Activated CD4-positive, alpha-beta T cell treated with anti-CD3 and anti-CD28 coated beads, Interleukin-2, amount 10 ng/mL, durations not matched to agents 24 days and 14 days (primary cell): ENCODE results near the gene YWHAB. TPM values are rescaled to one million over a fixed set of nuclear protein-coding genes. Genes with fewer than 3 reads are reported as not detected.
"Not testable (repeated sequence)": the region's sequence is repeated elsewhere in the genome, so short reads cannot be mapped to it uniquely, and the experiment has no call there.

Experiments
- DNase-seq: peaks from one replicate; pipeline ENCODE4 v3.0.0; 2022
- H3K27ac Mint-ChIP-seq: one replicate; pipeline ENCODE4 v1.8.0; 2022; ENCODE audit warnings: mild to moderate bottlenecking, mixed read lengths
- H3K27me3 Mint-ChIP-seq: one replicate; pipeline ENCODE4 v1.8.0; 2022; ENCODE audit warnings: mixed read lengths
- H3K36me3 Mint-ChIP-seq: one replicate; pipeline ENCODE4 v1.8.0; 2022; ENCODE audit warnings: low read depth, mild to moderate bottlenecking, mixed read lengths
- H3K4me1 Mint-ChIP-seq: one replicate; pipeline ENCODE4 v1.8.0; 2021; ENCODE audit warnings: mixed read lengths
- H3K4me3 Mint-ChIP-seq: one replicate; pipeline ENCODE4 v1.8.0; 2022; ENCODE audit warnings: mild to moderate bottlenecking, moderate library complexity, mixed read lengths
- H3K9me3 Mint-ChIP-seq: one replicate; pipeline ENCODE4 v1.8.0; 2021; ENCODE audit warnings: mixed read lengths
- intact Hi-C: fragments of 100-400 bp; cut with micrococcal nuclease; formaldehyde crosslinking; loops from one replicate; pipeline ENCODE4 v1.15.1; 2023
- total RNA-seq: library from RNA; stranded (reverse); gene quantifications from 2 replicates; pipeline ENCODE4 v1.2.3, GENCODE V29; 2022

YWHAB gene
- total RNA-seq, 1 donor from 2014 or later: 241 TPM

DNA sequence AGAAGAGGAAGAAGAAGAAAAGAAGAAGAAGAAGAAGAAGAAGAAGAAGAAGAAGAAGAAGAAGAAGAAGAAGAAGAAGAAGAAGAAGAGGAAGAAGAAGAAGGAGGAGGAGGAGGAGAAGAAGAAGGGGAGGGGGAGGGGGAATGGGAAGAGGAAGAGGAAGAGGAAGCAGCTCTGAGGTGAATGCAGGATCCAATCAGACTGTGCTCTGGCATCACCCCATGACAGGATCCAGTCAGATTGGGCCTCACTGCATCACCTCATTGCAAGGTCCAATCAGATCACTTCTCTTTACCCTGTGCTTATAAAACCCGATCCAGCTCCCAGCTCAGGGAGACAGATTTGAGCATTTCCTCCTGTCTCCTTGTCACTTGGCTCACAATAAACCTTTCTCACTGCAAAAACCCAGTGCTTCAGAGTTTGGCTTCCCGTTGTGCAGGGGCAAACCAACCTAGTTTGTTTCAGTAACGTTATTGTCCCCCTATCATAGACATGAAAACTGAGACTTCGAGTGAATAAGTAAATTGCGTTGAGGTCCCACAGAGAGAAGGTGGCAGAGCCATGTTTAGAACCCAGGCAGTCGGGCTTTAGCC is 28.6 kb upstream of the YWHAB start:
- Mint-ChIP-seq H3K27ac (no peak overlapping the region), H3K36me3 (no peaks in the 10 kb centered on the region), H3K9me3 (peaks cover 7% of the 10 kb centered on the region), H3K27me3 (peaks cover 7% of the 10 kb centered on the region), H3K4me1 (peaks cover 2% of the 10 kb centered on the region), H3K4me3 (no peak overlapping the region)
- DNase-seq: no peak
- intact Hi-C loops: no loop called here

DNA sequence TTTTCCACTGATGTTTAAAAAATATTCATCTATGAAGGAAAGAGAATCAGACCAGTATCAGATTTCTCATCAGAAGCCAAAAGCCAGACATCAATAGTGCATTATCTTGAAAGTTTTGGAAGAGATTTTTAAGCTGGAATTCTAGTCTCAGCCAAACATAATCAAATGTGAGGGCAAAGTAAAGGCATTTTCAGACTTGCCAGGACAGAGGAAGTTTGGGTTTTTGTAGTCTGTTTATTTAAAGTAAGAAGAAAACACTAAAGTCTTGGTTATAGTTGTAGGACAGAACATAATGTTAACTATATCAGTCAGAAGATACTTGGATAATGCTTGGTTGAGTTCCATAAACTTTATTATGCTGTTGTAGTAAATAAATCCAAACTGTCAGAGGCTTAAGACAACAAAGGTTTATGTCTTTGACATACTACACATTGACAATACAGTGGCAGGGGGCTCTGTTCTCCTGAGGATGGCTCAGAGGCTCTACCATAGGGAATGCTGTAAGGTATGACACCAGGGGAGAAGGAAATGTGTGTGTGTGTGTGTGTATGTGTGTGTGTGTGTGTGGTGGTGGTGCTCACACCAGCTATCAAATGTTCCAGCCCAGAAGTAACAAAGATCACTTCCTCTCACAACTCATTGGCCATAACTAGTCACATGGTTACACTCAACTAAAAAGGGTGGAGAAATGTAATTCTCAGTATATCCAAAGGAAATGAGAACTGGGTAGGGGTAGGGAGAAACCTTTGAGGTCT is 26.7 kb upstream of the YWHAB start:
- no peak for DNase-seq
- H3K36me3 Mint-ChIP-seq: no peaks in the 10 kb centered on the region
- no peak overlapping the region for H3K4me3 Mint-ChIP-seq
- peaks cover 7% of the 10 kb centered on the region for H3K9me3 Mint-ChIP-seq
- H3K27me3 Mint-ChIP-seq: peaks cover under 1% of the 10 kb centered on the region
- intact Hi-C loops: no loop called here
- H3K27ac Mint-ChIP-seq: no peak overlapping the region
- H3K4me1 Mint-ChIP-seq: peaks cover 2% of the 10 kb centered on the region

DNA sequence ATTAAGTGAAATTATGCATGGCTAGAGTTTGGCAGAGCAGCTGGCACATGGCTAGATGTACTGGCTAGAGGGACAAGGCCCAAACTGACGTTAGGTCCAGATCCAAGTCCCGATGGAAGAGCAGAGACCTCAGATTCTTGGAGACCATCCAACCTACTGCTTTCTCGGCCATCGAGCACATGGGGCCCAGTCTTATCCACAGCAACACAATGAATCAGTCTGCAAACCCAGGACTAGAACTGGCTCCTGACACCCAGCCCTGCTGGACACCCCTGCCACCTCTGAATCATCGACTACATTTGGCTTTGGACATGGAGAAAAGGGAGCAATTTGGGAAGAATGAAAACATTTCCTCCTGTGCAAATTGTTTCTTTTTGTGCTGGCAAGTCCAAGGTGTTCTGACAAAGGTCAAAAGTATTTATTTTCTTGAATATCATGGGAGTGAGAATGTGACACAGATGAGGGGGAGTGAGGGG is 23.9 kb upstream of the YWHAB start:
- Mint-ChIP-seq H3K4me1 (peaks cover 2% of the 10 kb centered on the region), H3K4me3 (no peak overlapping the region), H3K9me3 (peaks cover 4% of the 10 kb centered on the region), H3K36me3 (no peaks in the 10 kb centered on the region), H3K27ac (no peak overlapping the region), H3K27me3 (peaks cover 10% of the 10 kb centered on the region)
- intact Hi-C loops: no loop called here
- no peak for DNase-seq

DNA sequence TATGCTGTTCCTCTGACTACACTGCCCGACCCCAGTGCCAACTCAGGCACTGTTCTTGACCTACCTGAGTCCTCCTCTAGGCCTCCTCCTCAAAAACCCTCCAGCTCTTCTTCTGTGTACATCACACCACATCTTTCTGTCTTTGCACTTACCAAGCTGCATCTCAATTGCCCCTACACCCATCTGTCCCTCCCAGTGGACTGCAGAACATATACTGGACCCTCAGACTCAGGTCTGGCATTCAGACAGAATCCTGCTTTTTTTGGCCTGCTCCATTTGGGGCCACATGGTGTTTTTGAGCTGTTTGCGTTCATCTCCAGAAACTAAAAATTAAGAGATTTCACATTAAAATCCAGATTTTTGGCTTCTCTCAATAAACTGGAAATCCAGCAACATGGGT is 23.2 kb upstream of the YWHAB start:
- no peak for DNase-seq
- Mint-ChIP-seq H3K27ac (no peak overlapping the region), H3K4me1 (peaks cover 7% of the 10 kb centered on the region), H3K9me3 (peaks cover 4% of the 10 kb centered on the region), H3K27me3 (peaks cover 13% of the 10 kb centered on the region), H3K4me3 (no peak overlapping the region), H3K36me3 (no peaks in the 10 kb centered on the region)
- intact Hi-C loops: no loop called here

DNA sequence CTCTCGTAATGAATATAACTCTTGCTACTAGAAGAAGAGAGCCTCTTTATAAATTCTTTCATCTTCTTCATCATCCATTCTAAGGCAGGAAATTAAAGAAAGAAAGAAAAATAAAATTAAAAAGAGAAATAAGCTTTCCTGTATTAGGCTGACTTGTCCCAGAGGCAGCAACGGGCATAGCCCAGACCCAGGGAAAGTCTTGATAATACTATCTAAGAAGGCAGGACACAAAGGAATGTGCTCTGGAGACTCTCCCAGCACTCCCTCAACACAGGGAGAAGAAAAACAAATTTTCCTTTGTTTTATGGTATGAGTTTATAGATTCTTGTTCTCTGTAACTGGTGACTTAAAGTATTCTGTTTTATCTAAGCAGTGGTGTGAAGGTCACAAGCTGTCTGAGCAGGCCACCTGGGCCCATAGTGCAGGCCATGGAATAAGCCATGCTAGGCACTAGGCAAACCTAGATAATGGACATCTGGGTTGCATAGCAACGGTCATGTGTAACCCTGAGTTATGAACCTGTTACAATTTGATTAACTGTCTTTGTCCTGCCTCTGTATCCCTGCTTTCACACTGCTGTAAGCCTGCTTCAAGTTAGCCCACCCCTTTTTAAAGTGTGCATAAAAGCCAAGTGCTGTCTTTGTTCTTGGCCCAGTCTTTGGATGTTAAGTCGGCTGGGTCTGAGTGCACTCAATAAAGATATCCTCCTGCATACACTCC is 22.0 kb upstream of the YWHAB start:
- H3K27ac Mint-ChIP-seq, intact Hi-C loops, H3K4me3 Mint-ChIP-seq, H3K9me3 Mint-ChIP-seq, DNase-seq, H3K36me3 Mint-ChIP-seq: not testable (repeated sequence)
- Mint-ChIP-seq H3K4me1 (peaks cover 11% of the 10 kb centered on the region), H3K27me3 (peaks cover 17% of the 10 kb centered on the region)

- H3K36me3 Mint-ChIP-seq, H3K27ac Mint-ChIP-seq, H3K4me3 Mint-ChIP-seq, intact Hi-C loops, H3K9me3 Mint-ChIP-seq, H3K4me1 Mint-ChIP-seq, DNase-seq: not testable (repeated sequence)
- H3K27me3 Mint-ChIP-seq: peaks cover 20% of the 10 kb centered on the region
Measured at GRCh38 chr20:44864493-44864892, 21.0 kb upstream of the YWHAB start.

- Mint-ChIP-seq H3K27me3 (peaks cover 24% of the 10 kb centered on the region), H3K4me3 (peak overlapping the region; percentile 55), H3K4me1 (peaks cover 9% of the 10 kb centered on the region), H3K27ac (no peak overlapping the region), H3K36me3 (no peaks in the 10 kb centered on the region), H3K9me3 (no peaks in the 10 kb centered on the region)
- intact Hi-C loops: loop anchor here (1.0 to 5.0 kb wide), 3 partner anchors 120 to 485 kb away; no protein-coding TSS in a partner anchor
- no peak for DNase-seq
Measured at GRCh38 chr20:44866703-44867335, 18.7 kb upstream of the YWHAB start.

DNA sequence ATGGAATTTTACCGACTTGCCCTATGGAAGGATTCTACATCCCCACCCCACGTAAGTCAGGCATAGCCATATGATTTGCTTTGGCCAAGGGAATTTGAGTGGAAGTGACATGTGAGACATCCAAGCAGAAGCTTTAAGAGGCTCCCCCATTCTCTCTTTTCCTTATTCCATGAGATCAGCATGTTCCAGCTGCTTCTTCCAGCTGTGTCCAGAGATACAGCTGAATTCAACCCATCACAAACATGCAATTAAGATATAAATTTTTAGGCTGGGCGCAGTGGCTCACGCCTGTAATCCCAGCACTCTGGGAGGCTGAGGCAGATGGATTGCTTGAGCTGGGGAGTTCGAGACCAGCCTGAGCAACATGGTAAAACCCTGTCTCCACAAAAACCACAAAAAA is 16.0 kb upstream of the YWHAB start:
- DNase-seq: no peak
- no peaks in the 10 kb centered on the region for H3K9me3 Mint-ChIP-seq
- intact Hi-C loops: loop anchor here (5.0 kb wide), 1 partner anchor 487 kb away; no protein-coding TSS in a partner anchor
- no peak overlapping the region for H3K4me3 Mint-ChIP-seq
- H3K36me3 Mint-ChIP-seq: no peaks in the 10 kb centered on the region
- H3K4me1 Mint-ChIP-seq: peaks cover 9% of the 10 kb centered on the region
- H3K27ac Mint-ChIP-seq: no peak overlapping the region
- peaks cover 23% of the 10 kb centered on the region for H3K27me3 Mint-ChIP-seq

- not testable (repeated sequence) for DNase-seq, H3K36me3 Mint-ChIP-seq, H3K27ac Mint-ChIP-seq, H3K9me3 Mint-ChIP-seq, H3K4me3 Mint-ChIP-seq
- peaks cover 11% of the 10 kb centered on the region for H3K27me3 Mint-ChIP-seq
- intact Hi-C loops: loop anchor here (10.0 kb wide), 1 partner anchor 358 kb away; the partner anchor contains the start of gene SERINC3
- H3K4me1 Mint-ChIP-seq: peaks cover 21% of the 10 kb centered on the region
Measured at GRCh38 chr20:44882360-44882759, 3.1 kb upstream of the YWHAB start.

- Mint-ChIP-seq H3K4me1 (peaks cover 31% of the 10 kb centered on the region), H3K27ac (no peak overlapping the region), H3K4me3 (peak overlapping the region; percentile 97), H3K27me3 (peaks cover 5% of the 10 kb centered on the region), H3K36me3 (peaks cover 8% of the 10 kb centered on the region), H3K9me3 (no peaks in the 10 kb centered on the region)
- no peak for DNase-seq
- intact Hi-C loops: loop anchor here (10.0 kb wide), 1 partner anchor 359 kb away; the partner anchor contains the start of gene SERINC3
Measured at GRCh38 chr20:44883214-44883902, 2.1 kb upstream of the YWHAB start.

DNA sequence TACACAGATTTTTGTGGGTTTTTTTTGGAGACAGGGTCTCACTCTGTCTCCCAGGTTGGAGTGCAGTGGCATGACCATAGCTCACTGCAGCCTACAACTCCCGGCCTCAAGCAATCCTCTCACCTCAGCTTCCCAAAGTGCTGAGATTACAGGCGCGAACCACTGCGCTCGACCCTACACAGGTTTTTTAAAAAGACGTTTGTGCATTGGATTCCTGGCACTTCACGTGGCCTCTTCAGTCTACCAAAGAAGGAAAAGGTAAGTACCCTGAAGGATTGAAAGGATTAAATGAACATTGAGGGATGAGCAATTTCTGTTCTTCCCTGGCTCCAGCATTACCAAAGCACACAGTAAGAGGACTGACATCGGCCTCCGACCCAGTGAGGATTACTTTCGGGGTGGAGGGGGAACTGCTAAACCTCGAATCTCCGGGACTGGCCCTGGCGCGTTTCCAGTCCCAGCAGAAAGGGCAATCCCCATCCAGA is 556 bp upstream of the YWHAB start:
- peaks cover 47% of the 10 kb centered on the region for H3K4me1 Mint-ChIP-seq
- no peaks in the 10 kb centered on the region for H3K27me3 Mint-ChIP-seq
- peak overlapping the region; percentile 97 for H3K4me3 Mint-ChIP-seq
- intact Hi-C loops: loop anchor here (2.0 to 10.0 kb wide), 4 partner anchors 82 to 674 kb away; partner anchors contain the start of genes KCNK15, OSER1, SERINC3 and STK4
- DNase-seq: no peak
- H3K36me3 Mint-ChIP-seq: peaks cover 18% of the 10 kb centered on the region
- H3K27ac Mint-ChIP-seq: peak overlapping the region; percentile 92
- no peaks in the 10 kb centered on the region for H3K9me3 Mint-ChIP-seq

DNA sequence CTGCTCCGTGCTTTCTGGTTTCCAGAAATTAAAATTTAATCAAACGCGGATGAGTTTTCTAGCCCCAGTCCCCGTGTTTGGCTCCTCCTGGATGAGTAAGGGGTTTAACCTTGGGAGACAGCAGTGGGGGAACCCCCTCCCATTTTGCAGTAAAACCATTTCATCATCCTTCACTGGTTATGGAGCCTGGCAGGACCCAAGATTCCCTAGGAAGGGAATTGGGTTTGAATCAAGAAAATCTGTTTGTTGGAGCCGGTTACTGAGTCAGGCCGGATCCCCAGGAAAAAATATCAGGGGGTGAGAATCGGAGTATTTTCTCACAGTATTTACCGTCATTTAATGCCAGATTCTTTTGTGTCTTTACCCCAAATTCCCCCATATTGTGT is 754 bp downstream of the YWHAB start:
- H3K27me3 Mint-ChIP-seq: no peaks in the 10 kb centered on the region
- H3K9me3 Mint-ChIP-seq: no peaks in the 10 kb centered on the region
- H3K4me1 Mint-ChIP-seq: peaks cover 50% of the 10 kb centered on the region
- intact Hi-C loops: loop anchor here (1.0 to 10.0 kb wide), 4 partner anchors 24 to 361 kb away; partner anchors contain the start of genes KCNK15, PABPC1L, SERINC3 and STK4
- no peak for DNase-seq
- H3K4me3 Mint-ChIP-seq: peak overlapping the region; percentile 97
- H3K36me3 Mint-ChIP-seq: peaks cover 23% of the 10 kb centered on the region
- H3K27ac Mint-ChIP-seq: peak overlapping the region; percentile 94

DNA sequence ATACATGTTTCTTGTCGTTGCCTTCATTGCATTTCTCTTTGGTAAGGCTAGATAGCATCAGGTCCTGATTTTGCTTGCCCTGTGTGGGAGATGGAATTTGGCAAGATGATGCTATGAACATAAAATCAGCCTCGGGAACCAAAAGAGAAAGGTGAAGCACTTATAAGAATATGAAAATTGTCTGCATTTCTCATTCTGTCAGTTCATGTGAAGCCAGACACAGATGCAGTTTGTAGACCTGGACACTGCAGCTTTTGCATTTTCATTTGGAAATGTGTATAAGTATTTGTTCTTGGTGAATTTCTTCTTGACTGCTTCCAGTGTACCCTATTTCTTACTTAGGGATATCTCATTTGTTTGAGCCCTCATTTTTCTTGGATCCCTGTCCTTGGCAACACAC is 1.3 kb downstream of the YWHAB start:
- Mint-ChIP-seq H3K4me3 (peak overlapping the region; percentile 97), H3K27ac (peak overlapping the region; percentile 94), H3K9me3 (no peaks in the 10 kb centered on the region), H3K4me1 (peaks cover 54% of the 10 kb centered on the region), H3K27me3 (no peaks in the 10 kb centered on the region), H3K36me3 (peaks cover 25% of the 10 kb centered on the region)
- DNase-seq: no peak
- intact Hi-C loops: loop anchor here (1.0 to 10.0 kb wide), 4 partner anchors 23 to 362 kb away; partner anchors contain the start of genes KCNK15, PABPC1L, SERINC3 and STK4
